ENCODE data around the gene PARD6G.

- TF ChIP-seq EZH2 (IDR thresholded peaks at IDR 0.05; ENCODE audit: low read depth, unreplicated experiment) (no peak), REST (IDR thresholded peaks at IDR 0.05; ENCODE audit: unreplicated experiment) (no peak), CTCF (conservative IDR thresholded peaks at IDR 0.05; ENCODE audit: low read depth in 2 of 2) (no peak), POLR2AphosphoS5 (IDR thresholded peaks at IDR 0.05; ENCODE audit: low read depth) (no peak)
Measured at GRCh38 chr18:80198391-80198790, 48.9 kb downstream of the PARD6G start.
